Measurements from ENCODE around the gene ANKRD10.

Gene ANKRD10

GRCh38 chr13:110828705-110829104 is 86.2 kb downstream of the ANKRD10 start:
- DNase-seq: no peak
